Stimulated activated CD4-positive, alpha-beta T cell treated with anti-CD3 and anti-CD28 coated beads, TNF-alpha, amount 100 ng/mL, for 48 hours (primary cell): ENCODE results near the gene GPC3.

Experiments used
- DNase-seq, 3 donors: peaks; one replicate each; pipeline ENCODE4 v3.0.0-alpha.2; 2020; ENCODE audit warnings: low read depth in 3 of 3

GPC3 gene

DNA sequence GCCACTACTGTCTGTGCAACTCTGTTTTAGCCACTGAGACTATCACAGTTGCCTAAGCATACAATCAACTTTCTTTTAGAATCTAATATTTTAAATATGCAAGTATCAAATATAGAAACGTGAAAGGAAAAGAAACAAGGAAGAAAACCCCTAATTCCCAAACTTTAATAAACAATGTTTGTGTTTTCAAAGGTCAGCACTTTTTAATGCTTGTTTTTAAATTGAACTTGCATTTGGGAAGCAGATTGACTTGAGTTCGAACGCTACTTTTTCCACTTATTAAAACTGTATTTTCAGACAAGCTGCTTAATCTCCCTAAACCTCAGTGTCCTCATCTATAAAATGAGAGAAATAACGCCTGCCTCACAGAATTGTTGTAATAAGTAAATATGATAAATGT is 384.3 kb downstream of the GPC3 start:
- no peak for DNase-seq

DNA sequence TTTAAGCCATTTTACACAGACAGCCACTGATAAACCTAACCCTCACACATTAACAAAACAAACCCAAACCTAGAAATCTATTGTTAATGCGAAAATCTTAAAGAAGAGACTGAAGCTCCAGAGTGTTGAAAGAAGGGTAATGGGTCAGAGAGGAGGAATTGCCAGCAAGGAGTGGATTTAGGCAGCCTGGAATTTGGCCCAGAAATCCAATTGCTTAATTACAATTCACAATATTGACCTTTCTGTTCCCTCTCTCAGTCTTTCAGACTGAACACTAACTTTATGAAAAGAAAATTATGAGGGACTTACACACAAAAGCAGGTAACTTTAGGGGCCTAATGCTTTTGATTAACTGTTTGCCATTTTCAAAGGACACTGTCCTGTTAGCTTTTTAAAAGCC is 384.9 kb downstream of the GPC3 start:
- no peak for DNase-seq

DNA sequence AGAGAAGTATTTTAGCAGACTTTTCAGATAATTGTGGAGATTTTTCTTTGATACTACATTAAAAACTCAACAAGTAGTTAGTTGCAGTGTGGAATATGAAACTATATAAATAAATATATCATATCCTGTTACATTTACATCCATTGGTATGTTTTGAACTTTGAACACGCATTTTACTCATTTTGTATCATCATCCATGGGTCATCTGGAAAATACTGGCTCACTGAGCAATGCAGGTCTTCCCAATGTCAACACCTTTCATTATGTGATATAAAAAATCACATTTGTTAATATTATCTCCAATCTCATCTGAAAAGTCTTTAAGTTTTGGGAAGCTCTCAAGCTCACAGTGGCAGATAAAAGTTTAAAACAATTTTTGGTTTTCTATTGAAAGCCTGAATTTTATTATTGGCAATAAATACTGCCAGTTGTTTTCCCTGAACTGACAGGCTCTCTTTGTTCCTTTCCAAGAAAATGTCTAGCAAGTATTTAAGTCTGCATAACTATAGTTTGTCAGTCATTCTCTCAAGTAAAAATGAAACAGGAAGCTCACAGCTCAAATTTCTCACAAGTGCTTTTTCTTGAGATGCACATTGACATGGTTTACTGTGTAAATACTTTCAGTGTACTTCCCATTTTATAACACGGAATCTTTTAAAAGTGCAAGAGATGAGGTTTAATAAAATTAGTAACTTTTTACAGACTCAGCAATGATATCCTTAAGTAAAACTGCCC is 386.6 kb downstream of the GPC3 start:
- no peak for DNase-seq

GRCh38 chrX:133594156-133594555 is 391.2 kb downstream of the GPC3 start:
- no peak for DNase-seq

- DNase-seq: no peak
Measured at GRCh38 chrX:133593531-133593930, 391.9 kb downstream of the GPC3 start.

GRCh38 chrX:133590703-133591505 is 394.5 kb downstream of the GPC3 start:
- DNase-seq: no peak

DNA sequence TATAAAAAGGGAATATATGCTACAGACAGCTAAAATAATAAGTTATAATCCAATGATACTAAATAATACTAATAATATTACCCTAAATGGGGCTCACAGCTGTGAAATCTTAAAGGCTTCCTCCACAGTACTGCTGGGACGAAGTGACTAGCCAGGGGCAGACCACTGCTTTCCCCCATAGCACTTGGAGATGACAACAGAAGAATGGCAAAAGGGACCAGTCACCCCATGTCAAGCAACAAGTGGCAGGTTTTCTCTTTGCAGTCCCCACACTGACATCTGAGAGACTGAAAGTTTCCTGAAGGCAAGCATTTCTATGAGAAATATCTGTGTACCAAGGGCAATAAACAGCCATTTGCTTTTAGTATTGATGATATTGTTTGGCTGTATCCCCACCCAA is 396.6 kb downstream of the GPC3 start:
- DNase-seq: no peak

DNA sequence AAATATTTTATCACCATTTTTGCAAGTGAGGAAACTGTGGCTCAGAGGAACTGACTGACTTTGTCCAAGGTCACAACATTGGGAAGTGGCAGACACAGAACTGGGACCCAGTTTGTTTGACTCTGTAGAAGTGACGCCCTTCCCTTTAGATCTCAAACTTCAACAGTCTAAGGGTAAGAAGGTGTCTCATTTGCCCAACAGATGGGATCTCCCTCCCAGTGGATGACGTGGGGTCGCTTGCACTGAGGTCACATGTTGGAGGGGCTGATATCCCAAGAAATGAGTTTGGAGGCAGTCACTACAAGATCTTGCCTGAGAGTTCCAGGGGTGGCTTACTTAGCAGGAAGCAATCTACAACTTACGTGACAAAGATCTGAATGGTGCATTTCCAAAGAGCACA is 397.6 kb downstream of the GPC3 start:
- DNase-seq: no peak

DNA sequence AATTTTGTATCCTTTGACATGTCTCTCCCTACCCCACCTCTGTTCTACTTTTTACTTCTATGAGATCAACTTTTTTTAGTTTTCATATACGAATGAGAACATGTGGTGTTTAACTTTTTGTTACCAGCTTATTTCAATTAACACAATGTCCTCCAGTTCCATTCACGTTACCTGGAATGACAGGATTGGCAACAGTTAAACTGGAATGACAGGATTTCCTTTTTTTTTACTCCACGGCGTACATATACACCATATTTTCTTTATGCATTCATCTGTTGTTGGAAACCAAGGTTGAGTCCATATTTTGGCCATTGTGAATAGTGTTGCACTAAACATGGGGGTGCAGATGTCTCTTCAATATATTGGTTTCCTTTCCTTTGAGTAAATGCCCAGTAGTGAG is 398.3 kb downstream of the GPC3 start:
- no peak for DNase-seq

DNA sequence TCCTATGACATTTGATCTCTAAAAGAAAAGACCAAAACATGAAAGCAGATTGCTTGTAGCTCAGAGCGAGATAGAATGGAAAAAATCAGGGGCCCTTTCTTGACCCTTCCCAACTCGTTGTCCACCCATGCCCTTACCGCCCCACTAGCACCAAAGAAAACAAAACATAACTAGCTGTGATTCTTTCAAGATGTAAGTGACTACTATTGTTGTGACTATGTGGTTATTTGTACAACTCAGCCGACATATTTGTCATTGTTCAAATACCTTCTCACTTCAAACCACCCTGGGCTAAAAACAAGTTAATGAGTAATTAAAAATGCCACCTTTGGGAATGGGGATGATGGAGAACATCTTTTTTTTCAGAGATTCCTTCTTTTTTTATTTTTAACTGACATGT is 399.0 kb downstream of the GPC3 start:
- no peak for DNase-seq

- no peak for DNase-seq
Measured at GRCh38 chrX:133583825-133584224, 401.6 kb downstream of the GPC3 start.

GRCh38 chrX:133580625-133581024 is 404.8 kb downstream of the GPC3 start:
- no peak for DNase-seq

DNA sequence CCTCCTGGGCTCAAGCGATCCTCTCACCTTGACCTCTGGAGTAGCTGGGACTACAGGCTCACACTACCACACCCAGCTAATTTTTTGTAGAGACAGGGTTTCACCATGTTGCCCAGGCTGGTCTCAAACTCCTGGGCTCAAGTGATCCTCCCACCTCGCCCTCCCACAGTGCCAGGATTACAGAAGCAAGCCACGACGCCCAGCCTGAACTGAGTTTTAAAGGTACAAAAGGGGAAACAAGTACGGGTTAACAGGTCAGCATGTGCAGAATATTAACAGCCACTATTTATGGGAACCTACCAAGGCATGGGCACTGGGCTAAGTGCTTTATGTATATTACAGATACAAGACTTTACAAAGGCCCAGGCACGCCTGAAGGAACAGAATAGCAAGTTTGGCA is 405.8 kb downstream of the GPC3 start:
- DNase-seq: no peak

GRCh38 chrX:133576876-133577275 is 408.5 kb downstream of the GPC3 start:
- DNase-seq: no peak

- DNase-seq: no peak
Measured at GRCh38 chrX:133575501-133576136, 409.8 kb downstream of the GPC3 start.

DNA sequence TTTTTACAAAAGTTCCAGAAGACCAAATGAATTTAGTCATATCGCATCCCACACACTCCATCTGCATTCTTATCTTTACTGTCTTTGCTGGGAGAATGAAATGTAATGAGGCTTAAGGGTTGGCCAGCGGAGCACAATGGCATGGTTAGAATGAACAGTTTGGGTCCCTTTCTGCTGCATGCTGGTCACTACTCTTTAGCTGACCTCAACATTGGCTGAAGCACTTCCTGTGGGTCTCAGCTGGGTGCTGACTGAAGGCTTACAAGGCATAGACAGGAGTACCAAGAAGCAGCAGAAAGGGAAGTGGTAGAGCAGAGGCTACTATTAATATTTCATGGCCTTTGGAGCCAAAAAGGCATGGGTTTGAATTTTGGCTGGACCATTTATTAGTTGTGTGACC is 410.7 kb downstream of the GPC3 start:
- no peak for DNase-seq

- DNase-seq: no peak
Measured at GRCh38 chrX:133570549-133570948, 414.8 kb downstream of the GPC3 start.

DNA sequence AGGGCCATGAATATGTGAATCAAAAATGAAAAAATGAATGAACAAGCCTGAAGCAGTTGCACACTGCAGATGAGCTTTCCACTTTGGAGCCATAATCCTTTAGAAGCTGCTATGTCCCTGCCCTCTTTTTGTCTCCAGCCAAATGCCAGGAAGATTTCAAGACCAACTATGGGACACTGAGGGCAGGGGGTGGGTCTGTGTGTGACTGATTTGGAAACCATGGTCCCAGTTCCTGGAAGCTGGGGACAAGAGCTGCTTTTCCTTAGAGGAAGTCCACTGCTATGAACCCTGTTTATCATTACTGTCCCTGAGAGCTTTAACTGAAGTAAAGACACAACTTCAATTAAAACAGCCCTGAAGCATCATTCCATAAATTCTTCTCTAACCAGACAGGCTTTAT is 416.2 kb downstream of the GPC3 start:
- no peak for DNase-seq

- DNase-seq: no peak
Measured at GRCh38 chrX:133568109-133568508, 417.3 kb downstream of the GPC3 start.

DNA sequence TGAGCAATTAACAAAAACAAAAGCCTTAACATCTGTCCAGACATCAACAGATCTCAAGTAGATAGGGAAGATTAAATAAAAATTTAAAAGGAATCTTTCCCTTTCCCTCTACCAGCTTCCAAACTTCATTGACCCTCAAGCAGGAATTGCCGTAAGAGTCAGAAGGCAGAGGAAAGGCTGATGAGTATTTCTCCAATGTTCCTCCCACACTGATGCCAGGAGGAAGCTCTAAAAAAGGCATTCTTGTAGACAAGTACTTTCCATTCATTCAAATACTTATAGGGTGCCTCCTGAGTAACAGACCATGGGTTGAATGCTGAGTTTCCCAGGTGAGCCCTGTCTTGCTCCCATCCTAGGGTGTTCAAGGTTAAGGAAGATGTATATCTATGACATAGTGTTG is 418.5 kb downstream of the GPC3 start:
- DNase-seq: no peak

- no peak for DNase-seq
Measured at GRCh38 chrX:133563705-133564104, 421.7 kb downstream of the GPC3 start.

- DNase-seq: no peak
Measured at GRCh38 chrX:133561251-133561650, 424.1 kb downstream of the GPC3 start.

GRCh38 chrX:133559909-133560308 is 425.5 kb downstream of the GPC3 start:
- no peak for DNase-seq
